Measurements from ENCODE around the gene KRT38.

DNA sequence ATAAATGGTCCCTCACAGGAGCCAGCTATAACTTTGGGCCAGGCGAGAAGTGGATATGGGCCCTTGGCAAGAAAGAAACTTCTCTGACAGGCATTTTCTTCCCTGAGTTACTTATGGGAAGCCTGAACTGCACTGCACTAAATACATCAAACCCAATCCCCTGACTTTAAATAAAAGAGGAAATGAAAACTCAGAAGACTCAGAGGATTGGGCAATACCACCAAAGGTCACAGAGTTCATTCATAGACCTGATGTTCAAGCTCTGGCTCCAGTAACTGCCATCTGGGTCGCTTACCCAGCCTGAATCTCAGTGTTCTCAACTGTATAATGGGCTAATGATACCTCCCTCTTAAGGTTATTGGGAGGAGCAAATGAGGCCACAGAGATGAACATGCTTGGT is 39.4 kb upstream of the KRT38 start:
- no peak for TF ChIP-seq CTCF (IDR thresholded peaks at IDR 0.05)
- no peak for TF ChIP-seq POLR2A (IDR thresholded peaks at IDR 0.05)
- no peak for TF ChIP-seq EP300 (IDR thresholded peaks at IDR 0.05)
- no peak for TF ChIP-seq POLR2AphosphoS5 (IDR thresholded peaks at IDR 0.05)
